H9 (cell line): Measurements from ENCODE around the gene TEX13A. TPM values are rescaled to one million over a fixed set of nuclear protein-coding genes. Genes with fewer than 3 reads are reported as not detected.

Source experiments
- DNase-seq: peaks from one replicate; pipeline ENCODE4 v3.0.0-alpha.2; 2017
- H2AFZ ChIP-seq: one replicate; pipeline ENCODE4 v1.6.1; 2013; ENCODE audit warnings: mild to moderate bottlenecking, low read length, control low read depth, moderate library complexity
- H2AK5ac ChIP-seq: 2 replicates; pipeline ENCODE4 v1.6.1; 2013; ENCODE audit warnings: low read length, control low read depth, mixed read lengths; ENCODE audit not compliant: insufficient read length
- H2BK120ac ChIP-seq: one replicate; pipeline ENCODE4 v1.6.1; 2013; ENCODE audit warnings: low read depth, mild to moderate bottlenecking, low read length, control low read depth, inconsistent platforms; ENCODE audit not compliant: poor library complexity, severe bottlenecking
- H2BK12ac ChIP-seq: 2 replicates; pipeline ENCODE4 v1.6.1; 2013; ENCODE audit warnings: low read length, control low read depth, mixed read lengths, low read depth; ENCODE audit not compliant: insufficient read length
- H2BK15ac ChIP-seq: 2 replicates; pipeline ENCODE4 v1.6.1; 2013; ENCODE audit warnings: low read depth, low read length, control low read depth
- H2BK20ac ChIP-seq: one replicate; pipeline ENCODE4 v1.6.1; 2013; ENCODE audit warnings: low read depth, mild to moderate bottlenecking, low read length, control low read depth, inconsistent platforms; ENCODE audit not compliant: poor library complexity, severe bottlenecking
- H2BK5ac ChIP-seq: 2 replicates; pipeline ENCODE4 v1.6.1; 2013; ENCODE audit warnings: low read length, control low read depth, mixed read lengths; ENCODE audit not compliant: insufficient read length
- H3K14ac ChIP-seq: 2 replicates; pipeline ENCODE4 v1.6.1; 2013; ENCODE audit warnings: low read length, control low read depth; ENCODE audit not compliant: insufficient read depth
- H3K18ac ChIP-seq: 2 replicates; pipeline ENCODE4 v1.6.1; 2013; ENCODE audit warnings: low read depth, mild to moderate bottlenecking, mixed read lengths, low read length, control low read depth; ENCODE audit not compliant: insufficient read length
- H3K23ac ChIP-seq: 2 replicates; pipeline ENCODE4 v1.6.1; 2013; ENCODE audit warnings: low read length, control low read depth, mixed read lengths, low read depth; ENCODE audit not compliant: insufficient read length
- H3K23me2 ChIP-seq: 2 replicates; pipeline ENCODE4 v1.6.1; 2013; ENCODE audit warnings: low read depth, mild to moderate bottlenecking, mixed read lengths, low read length, control low read depth; ENCODE audit not compliant: insufficient read length, poor library complexity, severe bottlenecking
- H3K27ac ChIP-seq: 2 replicates; pipeline ENCODE4 v1.5.1; 2013; ENCODE audit warnings: low read length, control low read depth, mixed read lengths, low read depth; ENCODE audit not compliant: insufficient read length
- H3K27me3 ChIP-seq: 2 replicates; pipeline ENCODE4 v1.6.1; 2013; ENCODE audit warnings: low read length, control low read depth, inconsistent platforms; ENCODE audit not compliant: insufficient read depth
- H3K4ac ChIP-seq: 2 replicates; pipeline ENCODE4 v1.6.1; 2013; ENCODE audit warnings: low read depth, mild to moderate bottlenecking, control low read depth, inconsistent platforms, low read length, moderate library complexity
- H3K4me1 ChIP-seq: 2 replicates; pipeline ENCODE4 v1.6.1; 2013; ENCODE audit warnings: low read length, control low read depth, inconsistent platforms; ENCODE audit not compliant: insufficient read depth
- H3K4me2 ChIP-seq: 2 replicates; pipeline ENCODE4 v1.6.1; 2013; ENCODE audit warnings: low read length, control low read depth, mixed read lengths; ENCODE audit not compliant: insufficient read length, insufficient read depth
- H3K56ac ChIP-seq: 2 replicates; pipeline ENCODE4 v1.6.1; 2013; ENCODE audit warnings: low read depth, mild to moderate bottlenecking, mixed read lengths, low read length, control low read depth; ENCODE audit not compliant: insufficient read length
- H3K79me1 ChIP-seq: 2 replicates; pipeline ENCODE4 v1.6.1; 2013; ENCODE audit warnings: low read depth, mild to moderate bottlenecking, moderate library complexity, low read length, control low read depth, inconsistent platforms; ENCODE audit not compliant: insufficient read depth, poor library complexity, severe bottlenecking
- H3K79me2 ChIP-seq: 2 replicates; pipeline ENCODE4 v1.6.1; 2013; ENCODE audit warnings: low read length, control low read depth, inconsistent platforms; ENCODE audit not compliant: insufficient read depth
- H3K9ac ChIP-seq: 2 replicates; pipeline ENCODE4 v1.6.1; 2013; ENCODE audit warnings: low read length, control low read depth, mixed read lengths; ENCODE audit not compliant: insufficient read length; ENCODE audit errors: extremely low read depth
- H3K9me3 ChIP-seq: one replicate; pipeline ENCODE4 v1.6.1; 2013; ENCODE audit warnings: low read depth, low read length, inconsistent platforms; ENCODE audit not compliant: control insufficient read depth
- H3T11ph ChIP-seq: one replicate; pipeline ENCODE4 v1.6.1; 2013; ENCODE audit warnings: mild to moderate bottlenecking, low read length, control low read depth, inconsistent platforms
- H4K20me1 ChIP-seq: one replicate; pipeline ENCODE4 v1.6.1; 2013; ENCODE audit not compliant: control insufficient read depth, insufficient read length, insufficient read depth
- H4K5ac ChIP-seq: 2 replicates; pipeline ENCODE4 v1.6.1; 2013; ENCODE audit warnings: low read depth, mild to moderate bottlenecking, mixed read lengths, low read length, control low read depth; ENCODE audit not compliant: insufficient read length
- H4K8ac ChIP-seq: replicated peaks from 2 replicates; pipeline ENCODE4 v1.6.1; 2013; ENCODE audit warnings: low read length, control low read depth, mixed read lengths, low read depth; ENCODE audit not compliant: insufficient read length
- H4K91ac ChIP-seq: 2 replicates; pipeline ENCODE4 v1.6.1; 2013; ENCODE audit warnings: low read depth, mild to moderate bottlenecking, moderate library complexity, mixed read lengths, low read length, control low read depth; ENCODE audit not compliant: insufficient read length
- H3K27ac Mint-ChIP-seq, 3 experiments: 2 replicates in 2 of 3; 3 replicates in 1 of 3; pipeline ENCODE4 v1.8.0; 2020 to 2021; ENCODE audit warnings: mixed read lengths in 3 of 3, mild to moderate bottlenecking in 1 of 3, moderate library complexity in 1 of 3
- H3K27me3 Mint-ChIP-seq: 2 replicates; pipeline ENCODE4 v1.8.0; 2021; ENCODE audit warnings: low read depth, mild to moderate bottlenecking, moderate library complexity, mixed read lengths
- H3K36me3 Mint-ChIP-seq, 3 experiments: 2 replicates in 2 of 3; 3 replicates in 1 of 3; pipeline ENCODE4 v1.8.0; 2020 to 2021; ENCODE audit warnings: low read depth in 3 of 3, mixed read lengths in 3 of 3; ENCODE audit not compliant: insufficient read depth in 1 of 3
- H3K4me1 Mint-ChIP-seq, 2 experiments: 2 replicates each; pipeline ENCODE4 v1.8.0; 2020; ENCODE audit warnings: mixed read lengths in 2 of 2
- H3K4me3 Mint-ChIP-seq, 2 experiments: 2 replicates in 1 of 2; 3 replicates in 1 of 2; pipeline ENCODE4 v1.8.0; 2020 to 2021; ENCODE audit warnings: mild to moderate bottlenecking in 2 of 2, mixed read lengths in 2 of 2, moderate library complexity in 1 of 2
- H3K9me3 Mint-ChIP-seq, 2 experiments: 2 replicates in 1 of 2; 3 replicates in 1 of 2; pipeline ENCODE4 v1.8.0; 2020; ENCODE audit warnings: mild to moderate bottlenecking in 2 of 2, mixed read lengths in 2 of 2, moderate library complexity in 1 of 2
- WGBS: extraction: QIAGEN DNeasy Blood & Tissue Kit; methylation state at CpG from one replicate; pipeline ENCODE4 v1.1.7; 2013; ENCODE audit warnings: missing lambda C conversion rate, low lambda C conversion rate, mixed read lengths; ENCODE audit not compliant: insufficient read length; ENCODE audit errors: extremely low coverage; 5-methylcytosine and 5-hydroxymethylcytosine counted together
- total RNA-seq: library from RNA; stranded (reverse); gene quantifications from 2 replicates; pipeline ENCODE4 v1.2.1, GENCODE V29; 2021
- TF ChIP-seq, protein P1 (sequence below): fragments of 200-600 bp; sonication (generic); conservative IDR thresholded peaks from 3 replicates; pipeline ENCODE4 v1.8.0; 2021; ENCODE audit warnings: antibody characterized with exemption, mild to moderate bottlenecking

Gene TEX13A
- total RNA-seq, 1 experiment from 2014 or later, result not detected

DNA sequence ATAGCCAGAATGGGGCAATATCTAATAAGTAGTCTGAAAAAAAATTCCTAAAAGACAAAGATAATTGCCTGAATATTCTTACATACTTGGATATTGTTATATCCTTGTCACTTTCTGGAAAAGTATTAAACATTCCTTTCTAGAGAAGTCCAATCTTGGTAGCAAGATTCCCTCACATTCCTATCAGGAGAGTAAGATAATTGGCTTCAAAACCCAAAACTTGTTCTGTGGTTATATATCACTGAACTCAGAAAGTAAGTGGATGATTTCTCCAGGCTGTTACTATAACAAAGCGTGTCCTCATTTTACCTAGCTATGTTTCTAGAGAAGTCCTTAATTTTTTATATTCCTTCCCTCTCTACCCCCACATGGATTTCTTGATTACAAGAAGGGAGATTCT is 46.0 kb upstream of the TEX13A start:
- Histone ChIP-seq H3T11ph (no peak overlapping the region), H4K8ac (no peak overlapping the region)

More for the DNA sequence above, 46.0 kb upstream of the TEX13A start:
- WGBS, result no CpG with 5 or more reads among the region's 1 CpG
- Mint-ChIP-seq H3K36me3 (no peaks in the 10 kb centered on the region; a peak in 2 of 7 replicates), H3K4me3 (no peak overlapping the region), H3K27ac (no peak overlapping the region), H3K4me1 (no peaks in the 10 kb centered on the region; a peak in 1 of 4 replicates), H3K9me3 (peaks cover 0 to 29% of the 10 kb centered on the region in 2 experiments; a peak in 2 of 5 replicates), H3K27me3 (no peaks in the 10 kb centered on the region)
- Histone ChIP-seq H3K4me1 (no peaks in the 10 kb centered on the region), H3K79me2 (no peaks in the 10 kb centered on the region), H3K18ac (no peak overlapping the region), H2BK12ac (no peak overlapping the region), H3K14ac (no peak overlapping the region), H2AFZ (no peak overlapping the region), H3K79me1 (no peaks in the 10 kb centered on the region), H3K23me2 (no peaks in the 10 kb centered on the region), H3K23ac (no peak overlapping the region), H3K27me3 (no peaks in the 10 kb centered on the region), H4K20me1 (no peaks in the 10 kb centered on the region), H3K56ac (no peak overlapping the region), H3K27ac (no peak overlapping the region), H2BK20ac (no peak overlapping the region), H3K9ac (no peak overlapping the region), H3K4me2 (no peak overlapping the region), H2BK120ac (no peak overlapping the region), H4K5ac (no peak overlapping the region), H2BK15ac (no peak overlapping the region), H4K91ac (no peak overlapping the region), H3K4ac (no peak overlapping the region), H2BK5ac (no peak overlapping the region), H3K9me3 (no peaks in the 10 kb centered on the region), H2AK5ac (no peak overlapping the region)
- TF ChIP-seq, protein P1, sequence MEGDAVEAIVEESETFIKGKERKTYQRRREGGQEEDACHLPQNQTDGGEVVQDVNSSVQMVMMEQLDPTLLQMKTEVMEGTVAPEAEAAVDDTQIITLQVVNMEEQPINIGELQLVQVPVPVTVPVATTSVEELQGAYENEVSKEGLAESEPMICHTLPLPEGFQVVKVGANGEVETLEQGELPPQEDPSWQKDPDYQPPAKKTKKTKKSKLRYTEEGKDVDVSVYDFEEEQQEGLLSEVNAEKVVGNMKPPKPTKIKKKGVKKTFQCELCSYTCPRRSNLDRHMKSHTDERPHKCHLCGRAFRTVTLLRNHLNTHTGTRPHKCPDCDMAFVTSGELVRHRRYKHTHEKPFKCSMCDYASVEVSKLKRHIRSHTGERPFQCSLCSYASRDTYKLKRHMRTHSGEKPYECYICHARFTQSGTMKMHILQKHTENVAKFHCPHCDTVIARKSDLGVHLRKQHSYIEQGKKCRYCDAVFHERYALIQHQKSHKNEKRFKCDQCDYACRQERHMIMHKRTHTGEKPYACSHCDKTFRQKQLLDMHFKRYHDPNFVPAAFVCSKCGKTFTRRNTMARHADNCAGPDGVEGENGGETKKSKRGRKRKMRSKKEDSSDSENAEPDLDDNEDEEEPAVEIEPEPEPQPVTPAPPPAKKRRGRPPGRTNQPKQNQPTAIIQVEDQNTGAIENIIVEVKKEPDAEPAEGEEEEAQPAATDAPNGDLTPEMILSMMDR, result no peak
- DNase-seq, result no peak
